Thyroid gland (tissue), 4 donors: ENCODE data around the gene ENTR1. TPM values are rescaled to one million over a fixed set of nuclear protein-coding genes. Genes with fewer than 3 reads are reported as not detected.
A peak's percentile ranks its signal among the peaks of the same experiment; 100 is the strongest.

Experiments
- DNase-seq, 2 donors: peaks; one replicate each; pipeline ENCODE4 v3.0.0-alpha.2; 2019
- H3K27ac ChIP-seq, 3 donors: fragments of 200-600 bp; sonication (generic); 1 replicate in 2 of 3; 2 replicates in 1 of 3; pipeline ENCODE4 v1.5.1; 2016 to 2019; ENCODE audit warnings: mild to moderate bottlenecking in 1 of 3, moderate library complexity in 1 of 3
- H3K27me3 ChIP-seq: fragments of 200-600 bp; sonication (generic); one replicate; pipeline ENCODE4 v1.5.1; 2019
- H3K36me3 ChIP-seq, 2 donors: fragments of 200-600 bp; sonication (generic); one replicate each; pipeline ENCODE4 v1.5.1; 2016 to 2019
- H3K4me1 ChIP-seq, 2 donors: fragments of 200-600 bp; sonication (generic); one replicate each; pipeline ENCODE4 v1.5.1; 2017 to 2019
- H3K4me3 ChIP-seq, 3 donors: fragments of 200-600 bp; sonication (generic); replicated peaks in 1 of 3; 1 replicate in 2 of 3; 2 replicates in 1 of 3; pipeline ENCODE4 v1.5.1; 2016; ENCODE audit warnings: mild to moderate bottlenecking in 1 of 3
- H3K9me3 ChIP-seq: fragments of 200-600 bp; sonication (generic); one replicate; pipeline ENCODE4 v1.5.1; 2017
- POLR2A ChIP-seq, 2 donors: fragments of 450-650 bp; IDR thresholded peaks; one replicate each; pipeline ENCODE4 v1.6.1; 2017; ENCODE audit warnings: antibody characterized with exemption in 2 of 2, mild to moderate bottlenecking in 2 of 2, moderate library complexity in 1 of 2
- WGBS, 2 donors: methylation state at CpG; one replicate each; pipeline ENCODE4 v1.1.5; 2017; 5-methylcytosine and 5-hydroxymethylcytosine counted together
- intact Hi-C: fragments of 100-400 bp; cut with DNase I; formaldehyde crosslinking; loops from one replicate; pipeline ENCODE4 v1.15.1; 2023
- total RNA-seq, 4 donors: library from RNA; depleted of rRNA; stranded (reverse); fragments of >200 nt; gene quantifications; one replicate each; pipeline ENCODE4 v1.2.3, GENCODE V29; 2016
- TF ChIP-seq, protein P1 (sequence below), 6 experiments: fragments of 200-600 bp in 3 of 6; fragments of 450-650 bp in 3 of 6; sonication (generic) in 3 of 6; IDR thresholded peaks; one replicate each; pipeline ENCODE4 v1.5.1; 2016 to 2019; ENCODE audit warnings: antibody characterized with exemption in 6 of 6, mild to moderate bottlenecking in 2 of 6, inconsistent platforms in 1 of 6, moderate library complexity in 1 of 6

ENTR1 gene
- total RNA-seq, 4 donors from 2014 or later = 27.9 to 46.1 (median 33.9) TPM

DNA sequence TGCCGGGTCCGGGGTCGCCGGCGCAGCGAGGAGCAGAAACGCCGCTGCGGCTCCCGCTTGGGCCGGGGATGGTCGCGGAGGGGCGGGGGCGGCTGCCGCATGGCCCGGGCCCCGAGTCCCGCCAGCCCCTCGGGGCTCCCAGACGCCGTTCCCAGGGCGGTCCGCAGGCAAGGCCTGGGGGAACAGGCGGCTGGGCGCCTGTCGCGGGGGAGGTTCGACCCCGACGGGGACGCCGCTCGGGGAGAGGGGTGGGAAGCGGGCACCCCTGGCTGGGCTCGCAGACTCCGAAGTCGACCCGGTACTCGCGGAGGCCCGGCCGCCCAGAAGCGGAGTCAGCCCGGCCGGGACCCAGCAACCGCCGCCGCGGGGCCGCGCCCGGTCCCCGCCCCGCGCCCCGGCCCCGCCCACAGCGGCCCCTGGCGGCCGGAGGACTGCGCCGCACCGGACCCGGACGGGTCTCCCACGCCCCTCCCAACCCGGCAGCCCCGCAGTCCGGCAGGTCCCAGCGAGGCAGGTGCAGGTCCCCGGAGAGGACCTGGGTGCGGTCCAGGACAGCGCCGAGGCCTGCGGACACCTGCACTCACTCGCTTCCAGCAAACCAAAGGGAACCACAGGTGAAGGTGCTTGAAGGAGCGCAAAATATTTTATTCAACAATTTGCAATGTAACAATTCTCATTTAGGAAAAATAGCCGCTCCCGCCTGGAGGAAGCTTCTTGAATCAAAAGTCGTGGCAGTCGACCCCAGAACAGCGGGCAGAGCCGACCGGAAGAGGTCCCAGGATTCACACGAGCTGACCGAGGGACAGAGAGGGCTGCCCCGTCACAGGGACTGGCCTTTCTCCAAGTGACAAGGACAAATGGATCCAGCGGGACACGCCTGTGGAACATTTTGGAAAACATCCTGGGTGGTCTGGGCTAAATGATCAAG lies 29.3 kb upstream of the ENTR1 start, which contains the start of gene INPP5E:
Gene INPP5E (minus strand): TSS at position 365 of the 928 bp plus-strand sequence. CDS start 426 bp downstream, outside the sequence.
- Histone ChIP-seq H3K4me1 (peaks cover 17 to 25% of the 10 kb centered on the region in 2 donors), H3K4me3 (peak within 1 kb of the TSS; percentile 48 to 92 (median 61)), H3K27ac (peak within 1 kb of the TSS in 1 of 3 donors; percentile 58), H3K9me3 (no peaks in the 10 kb centered on the region), H3K36me3 (peaks cover 15 to 33% of the 10 kb centered on the region in 2 donors), H3K27me3 (no peaks in the 10 kb centered on the region)
- WGBS, 2 donors = 25 to 41% methylated on average over 19 to 22 of the region's 90 CpGs
- TF ChIP-seq, protein P1, sequence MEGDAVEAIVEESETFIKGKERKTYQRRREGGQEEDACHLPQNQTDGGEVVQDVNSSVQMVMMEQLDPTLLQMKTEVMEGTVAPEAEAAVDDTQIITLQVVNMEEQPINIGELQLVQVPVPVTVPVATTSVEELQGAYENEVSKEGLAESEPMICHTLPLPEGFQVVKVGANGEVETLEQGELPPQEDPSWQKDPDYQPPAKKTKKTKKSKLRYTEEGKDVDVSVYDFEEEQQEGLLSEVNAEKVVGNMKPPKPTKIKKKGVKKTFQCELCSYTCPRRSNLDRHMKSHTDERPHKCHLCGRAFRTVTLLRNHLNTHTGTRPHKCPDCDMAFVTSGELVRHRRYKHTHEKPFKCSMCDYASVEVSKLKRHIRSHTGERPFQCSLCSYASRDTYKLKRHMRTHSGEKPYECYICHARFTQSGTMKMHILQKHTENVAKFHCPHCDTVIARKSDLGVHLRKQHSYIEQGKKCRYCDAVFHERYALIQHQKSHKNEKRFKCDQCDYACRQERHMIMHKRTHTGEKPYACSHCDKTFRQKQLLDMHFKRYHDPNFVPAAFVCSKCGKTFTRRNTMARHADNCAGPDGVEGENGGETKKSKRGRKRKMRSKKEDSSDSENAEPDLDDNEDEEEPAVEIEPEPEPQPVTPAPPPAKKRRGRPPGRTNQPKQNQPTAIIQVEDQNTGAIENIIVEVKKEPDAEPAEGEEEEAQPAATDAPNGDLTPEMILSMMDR (IDR thresholded peaks at IDR 0.05) = peak in 5 of 6 experiments; percentile 31 to 97 (median 77)
- peak in 1 of 2 donors; percentile 35 for TF ChIP-seq POLR2A (IDR thresholded peaks at IDR 0.05)
- intact Hi-C loops = loop anchor here (5.0 kb wide), 1 partner anchor 37 kb away; the partner anchor contains the start of gene SNAPC4
- peak; percentile 68 to 73 for DNase-seq

DNA sequence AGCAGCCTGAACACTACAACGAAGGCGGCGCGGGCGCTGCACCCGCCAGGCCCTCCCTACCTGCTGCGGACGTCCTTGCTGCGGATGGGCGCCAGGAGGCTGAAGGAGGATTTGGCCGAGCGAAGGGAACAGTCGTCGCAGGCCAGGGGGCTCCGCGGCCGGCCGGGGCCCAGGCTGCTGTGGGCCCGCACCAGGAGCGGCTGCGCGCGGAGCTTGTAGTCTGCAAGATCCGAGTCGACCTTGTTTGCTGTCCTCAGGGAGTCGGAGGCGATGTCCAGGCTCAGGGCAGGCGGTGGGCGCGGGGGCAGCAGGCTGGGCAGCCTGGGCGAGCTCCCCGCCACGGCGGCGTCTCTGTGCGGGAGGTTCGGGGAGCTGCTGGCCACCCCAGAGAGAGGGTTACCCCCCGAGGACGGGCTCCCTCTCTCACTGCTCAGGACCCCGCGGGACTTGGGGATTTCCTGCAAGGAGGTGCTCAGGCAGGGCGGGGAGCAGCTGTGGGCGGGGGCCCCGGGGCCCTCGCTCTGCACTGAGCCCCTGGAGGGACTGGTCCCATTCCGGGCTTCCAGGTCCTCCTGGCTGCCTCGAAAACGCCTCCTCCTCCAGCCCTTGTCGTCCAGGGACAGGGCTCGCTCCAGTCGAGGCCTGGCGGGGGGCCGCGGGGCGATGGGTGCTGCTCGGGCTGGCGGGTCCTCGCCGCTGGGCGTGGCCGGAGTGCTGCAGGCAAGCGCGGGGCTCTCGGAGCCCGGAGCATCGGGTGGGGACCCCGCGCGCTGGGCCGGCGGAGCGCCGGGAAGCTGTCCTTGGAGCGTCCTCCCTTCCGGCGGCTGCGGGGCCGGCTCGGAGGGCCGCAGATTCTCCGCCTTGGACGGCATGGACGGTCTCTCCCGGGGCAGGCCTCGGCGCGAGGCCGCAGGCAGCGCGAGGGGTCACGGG lies 28.4 kb upstream of the ENTR1 start:
- intact Hi-C loops = loop anchor here (5.0 kb wide), 1 partner anchor 37 kb away; the partner anchor contains the start of gene SNAPC4
- peaks cover 17 to 25% of the 10 kb centered on the region in 2 donors for H3K4me1 ChIP-seq
- 0 to 1% methylated on average over 12 to 14 of the region's 91 CpGs for WGBS, 2 donors
- H3K27ac ChIP-seq = peak overlapping the region in 1 of 3 donors; percentile 58
- no peaks in the 10 kb centered on the region for H3K9me3 ChIP-seq
- peak; percentile 35 to 40 for DNase-seq
- peak overlapping the region; percentile 48 to 92 (median 61) for H3K4me3 ChIP-seq
- H3K36me3 ChIP-seq = peaks cover 12 to 25% of the 10 kb centered on the region in 2 donors
- no peaks in the 10 kb centered on the region for H3K27me3 ChIP-seq
- no peak for TF ChIP-seq POLR2A (IDR thresholded peaks at IDR 0.05)
- TF ChIP-seq, protein P1 (IDR thresholded peaks at IDR 0.05) = no peak

DNA sequence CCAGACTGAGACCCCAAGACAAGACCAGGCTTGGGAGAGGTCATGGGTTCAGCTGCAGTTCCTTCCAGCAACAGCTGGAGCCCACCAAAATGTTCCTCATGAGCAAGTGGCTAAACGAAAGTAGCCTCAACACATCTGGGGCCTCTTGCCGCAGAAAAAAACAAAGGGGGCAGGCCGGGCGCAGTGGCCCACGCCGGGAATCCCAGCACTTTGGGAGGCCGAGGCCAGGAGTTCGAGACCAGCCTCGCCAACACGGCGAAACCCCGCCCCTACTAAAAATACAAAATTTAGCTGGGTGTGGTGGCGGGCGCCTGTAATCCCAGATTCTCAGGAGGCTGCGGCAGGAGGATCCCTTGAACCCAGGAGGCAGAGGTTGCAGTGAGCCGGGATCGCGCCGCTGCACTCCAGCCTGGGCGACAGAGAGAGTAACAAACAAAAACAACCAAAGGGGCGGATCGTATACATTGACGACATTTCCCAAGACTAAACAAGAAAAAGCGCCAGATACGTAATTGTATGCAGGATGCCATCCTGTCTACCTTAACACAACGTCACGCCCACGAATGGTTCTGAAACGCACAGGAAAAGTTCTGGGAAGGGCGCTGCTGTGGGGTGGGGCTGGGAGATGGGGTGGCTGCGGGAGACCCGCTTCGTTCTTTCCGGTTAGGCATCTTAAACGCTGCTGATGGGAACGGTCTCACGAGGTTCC lies 27.6 kb upstream of the ENTR1 start:
- intact Hi-C loops = loop anchor here (5.0 kb wide), 1 partner anchor 36 kb away; the partner anchor contains the start of gene SNAPC4
- Histone ChIP-seq H3K4me1 (peaks cover 17 to 25% of the 10 kb centered on the region in 2 donors), H3K36me3 (peaks cover 4 to 17% of the 10 kb centered on the region in 2 donors), H3K27ac (no peak overlapping the region), H3K27me3 (no peaks in the 10 kb centered on the region), H3K4me3 (peak overlapping the region in 2 of 3 donors; percentile 61 to 92), H3K9me3 (no peaks in the 10 kb centered on the region)
- 55 to 61% methylated on average over 34 to 37 of the region's 37 CpGs for WGBS, 2 donors
- TF ChIP-seq POLR2A (IDR thresholded peaks at IDR 0.05) = no peak
- TF ChIP-seq, protein P1 (IDR thresholded peaks at IDR 0.05) = no peak
- no peak for DNase-seq

DNA sequence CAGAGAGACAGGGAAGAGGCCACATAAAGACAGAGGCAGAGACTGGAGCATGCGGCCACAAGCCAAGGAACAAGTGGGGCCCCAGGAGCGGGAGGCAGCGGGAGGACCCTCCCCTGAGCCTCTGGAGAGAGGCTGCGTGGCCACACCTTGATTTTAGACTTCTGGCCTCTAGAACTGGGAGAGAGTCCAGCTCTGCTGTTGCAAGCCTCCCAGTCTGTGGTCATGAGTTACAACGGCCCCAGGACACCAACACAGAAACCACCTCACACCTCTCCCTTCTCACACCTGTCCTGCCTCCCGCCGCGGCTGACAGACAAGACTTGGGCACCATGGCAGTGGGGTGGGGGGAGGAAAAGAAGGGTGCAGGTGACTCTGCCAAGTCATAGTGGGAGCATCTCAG lies 27.0 kb upstream of the ENTR1 start:
- intact Hi-C loops = loop anchor here (5.0 kb wide), 1 partner anchor 35 kb away; the partner anchor contains the start of gene SNAPC4
- DNase-seq = no peak
- H3K9me3 ChIP-seq = no peaks in the 10 kb centered on the region
- H3K27me3 ChIP-seq = no peaks in the 10 kb centered on the region
- H3K36me3 ChIP-seq = peaks cover 0 to 12% of the 10 kb centered on the region in 2 donors
- no peak overlapping the region for H3K27ac ChIP-seq
- peaks cover 17 to 25% of the 10 kb centered on the region in 2 donors for H3K4me1 ChIP-seq
- 67 to 68% methylated on average over 6 to 8 of the region's 8 CpGs for WGBS, 2 donors
- H3K4me3 ChIP-seq = peak overlapping the region in 1 of 3 donors; percentile 8
- TF ChIP-seq, protein P1 (IDR thresholded peaks at IDR 0.05) = no peak
- TF ChIP-seq POLR2A (IDR thresholded peaks at IDR 0.05) = no peak
